A673 (cell line): ENCODE measurements around the gene CHST15. TPM values are rescaled to one million over a fixed set of nuclear protein-coding genes. Genes with fewer than 3 reads are reported as not detected.
A peak's percentile ranks its signal among the peaks of the same experiment; 100 is the strongest.

Experiments
- BruUV-seq: library from RNA; stranded (reverse); fragments of 400-500 nt; replicated peaks from 2 replicates; lab custom pipeline; 2021; lab: Mats Ljungman, UMichigan
- CTCF ChIA-PET: fragments of 300-600 bp; sonication (Branson Sonifier 250); formaldehyde crosslinking; loops from one replicate; lab custom pipeline; 2022; ENCODE audit warnings: antibody characterized with exemption; lab: Charles Lee
- POLR2A ChIA-PET: fragments of 300-600 bp; sonication (Branson Sonifier 250); formaldehyde crosslinking; loops from one replicate; lab custom pipeline; 2022; ENCODE audit warnings: antibody characterized with exemption; ENCODE audit not compliant: low non-redundant PET; lab: Charles Lee
- DNase-seq: peaks from one replicate; pipeline ENCODE4 v3.0.0-alpha.2; 2015; ENCODE audit warnings: low spot score
- H3K27ac ChIP-seq: fragments of 200-600 bp; sonication (generic); 2 replicates; pipeline ENCODE4 v1.5.1; 2016; ENCODE audit warnings: mixed run types, low read depth, mild to moderate bottlenecking, mixed read lengths, antibody characterized with exemption, low read length; ENCODE audit not compliant: poor library complexity, severe bottlenecking
- H3K27me3 ChIP-seq: fragments of 200-600 bp; sonication (generic); replicated peaks from 2 replicates; pipeline ENCODE4 v1.6.1; 2017; ENCODE audit warnings: mixed run types, low read depth, mild to moderate bottlenecking, mixed read lengths, antibody characterized with exemption, low read length; ENCODE audit not compliant: insufficient read depth, poor library complexity
- H3K36me3 ChIP-seq: fragments of 200-600 bp; sonication (generic); 2 replicates; pipeline ENCODE4 v1.6.1; 2016; ENCODE audit warnings: mixed run types, mild to moderate bottlenecking, mixed read lengths, antibody characterized with exemption, low read length; ENCODE audit not compliant: insufficient read depth, poor library complexity, severe bottlenecking
- H3K4me1 ChIP-seq: fragments of 200-600 bp; sonication (generic); 2 replicates; pipeline ENCODE4 v1.6.1; 2017; ENCODE audit warnings: mixed run types, mild to moderate bottlenecking, mixed read lengths, antibody characterized with exemption, low read length; ENCODE audit not compliant: insufficient read depth, poor library complexity, severe bottlenecking
- H3K4me3 ChIP-seq: fragments of 200-600 bp; sonication (generic); 2 replicates; pipeline ENCODE4 v1.5.1; 2016; ENCODE audit warnings: low read depth, mixed run types, mild to moderate bottlenecking, mixed read lengths, low read length; ENCODE audit not compliant: poor library complexity, severe bottlenecking
- H3K9me3 ChIP-seq: fragments of 200-600 bp; sonication (generic); 2 replicates; pipeline ENCODE4 v1.6.1; 2016; ENCODE audit warnings: mixed run types, low read depth, mild to moderate bottlenecking, mixed read lengths, antibody characterized with exemption, low read length; ENCODE audit not compliant: poor library complexity, severe bottlenecking
- CTCF ChIP-seq: fragments of 300-800, 200-600 bp; sonication (generic); conservative IDR thresholded peaks from 2 replicates; pipeline ENCODE4 v1.5.1; 2017; ENCODE audit warnings: low read depth, mild to moderate bottlenecking, antibody characterized with exemption, low read length, moderate library complexity, mixed read lengths
- EZH2 ChIP-seq: fragments of 200-600 bp; sonication (generic); IDR thresholded peaks from 2 replicates; pipeline ENCODE4 v1.6.1; 2017; ENCODE audit warnings: borderline replicate concordance, low read depth, mild to moderate bottlenecking, mixed read lengths, antibody characterized with exemption, low read length; ENCODE audit not compliant: poor library complexity, severe bottlenecking
- intact Hi-C: fragments of 100-400 bp; cut with micrococcal nuclease; formaldehyde crosslinking; loops from one replicate; pipeline ENCODE4 v1.10.0; 2022; ENCODE audit not compliant: unreplicated experiment
- total RNA-seq: library from RNA; stranded (reverse); gene quantifications from 2 replicates; pipeline ENCODE4 v1.2.3, GENCODE V29; 2021

The CHST15 gene
- total RNA-seq, 1 experiment from 2014 or later, result 1.7 TPM

DNA sequence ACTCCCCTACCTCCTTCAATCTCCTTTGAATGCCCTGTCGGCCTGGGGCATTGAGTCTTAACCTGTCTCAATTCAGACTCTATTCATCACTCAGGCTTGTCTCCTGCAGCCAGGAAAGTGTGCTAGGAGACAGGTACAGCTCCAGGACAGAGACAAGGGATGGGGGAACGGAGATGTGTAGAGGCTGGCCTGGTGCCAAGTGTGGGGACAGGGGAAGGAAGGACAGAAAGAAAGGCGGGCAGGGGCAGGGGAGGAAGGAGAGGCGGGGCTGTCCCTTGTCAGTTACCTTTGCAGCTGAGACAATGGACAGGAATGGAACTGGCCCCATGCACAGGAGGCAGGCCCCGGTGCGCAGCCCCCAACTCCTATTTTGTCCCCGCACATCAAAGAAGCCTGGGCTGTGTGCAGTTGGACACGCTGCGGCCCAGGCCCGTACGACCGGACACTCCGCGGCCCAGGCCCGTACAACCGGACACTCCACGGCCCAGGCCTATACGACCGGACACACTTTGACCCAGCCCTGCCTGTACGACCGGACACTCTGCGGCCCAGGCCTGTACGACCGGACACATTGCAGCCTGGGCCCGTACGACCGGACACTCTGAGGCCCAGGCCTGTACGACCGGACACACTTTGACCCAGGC is 36.9 kb downstream of the CHST15 start:
- H3K4me1 ChIP-seq, result peaks cover 6% of the 10 kb centered on the region
- no peaks in the 10 kb centered on the region for H3K27me3 ChIP-seq
- no peaks in the 10 kb centered on the region for H3K36me3 ChIP-seq
- intact Hi-C loops, result no loop called here
- H3K9me3 ChIP-seq, result no peaks in the 10 kb centered on the region
- DNase-seq, result no peak
- no peak overlapping the region for H3K4me3 ChIP-seq
- POLR2A ChIA-PET, result no interaction called here
- H3K27ac ChIP-seq, result no peak overlapping the region
- BruUV-seq, result no TSS peak
- CTCF ChIA-PET, result no interaction called here
- no peak for TF ChIP-seq EZH2
- TF ChIP-seq CTCF, result no peak

DNA sequence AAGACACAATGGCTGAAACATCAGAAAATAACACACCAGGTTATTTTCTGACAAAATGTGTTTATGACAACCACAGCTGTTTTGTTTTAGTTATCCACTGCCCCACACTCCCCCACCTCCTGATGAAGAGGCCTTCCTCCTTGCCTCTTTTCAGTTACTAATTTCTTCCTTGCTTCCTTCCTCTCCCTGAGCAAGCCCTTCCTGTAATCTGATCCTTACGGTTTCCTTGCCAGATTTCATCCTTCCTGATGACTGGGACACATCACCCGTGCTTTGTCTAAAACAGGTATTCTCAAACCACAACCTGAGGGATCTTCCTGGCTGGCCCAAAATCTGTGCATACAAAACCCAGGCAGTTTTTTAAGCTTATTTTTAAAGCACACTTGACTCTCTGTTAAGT is 39.4 kb downstream of the CHST15 start:
- TF ChIP-seq EZH2, result no peak
- TF ChIP-seq CTCF, result no peak
- Histone ChIP-seq H3K27ac (no peak overlapping the region), H3K4me1 (peaks cover 6% of the 10 kb centered on the region), H3K4me3 (no peak overlapping the region), H3K27me3 (no peaks in the 10 kb centered on the region), H3K9me3 (no peaks in the 10 kb centered on the region), H3K36me3 (no peaks in the 10 kb centered on the region)
- BruUV-seq, result no TSS peak
- POLR2A ChIA-PET, result no interaction called here
- DNase-seq, result peak; percentile 27
- intact Hi-C loops, result no loop called here
- CTCF ChIA-PET, result no interaction called here

DNA sequence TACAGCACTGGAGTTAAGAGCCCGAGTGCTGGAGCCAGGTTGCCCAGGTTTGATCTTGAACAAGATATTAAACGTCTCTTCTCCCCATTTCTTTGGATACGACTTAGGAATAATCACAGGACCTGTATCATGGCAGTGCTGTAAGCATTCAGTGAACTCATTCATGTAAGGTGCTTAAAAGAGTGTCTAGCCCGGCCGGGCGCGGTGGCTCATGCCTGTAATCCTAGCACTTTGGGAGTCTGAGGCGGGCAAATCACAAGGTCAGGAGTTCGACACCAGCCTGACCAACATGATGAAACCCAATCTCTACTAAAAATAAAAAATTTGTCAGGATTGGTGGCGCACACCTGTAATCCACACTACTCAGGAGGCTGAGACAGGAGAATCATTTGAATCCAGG is 40.8 kb downstream of the CHST15 start:
- no peaks in the 10 kb centered on the region for H3K9me3 ChIP-seq
- BruUV-seq, result no TSS peak
- no peaks in the 10 kb centered on the region for H3K36me3 ChIP-seq
- no peak for DNase-seq
- peaks cover 6% of the 10 kb centered on the region for H3K4me1 ChIP-seq
- ChIA-PET POLR2A (no interaction called here), CTCF (no interaction called here)
- no peak overlapping the region for H3K27ac ChIP-seq
- no peak for TF ChIP-seq EZH2
- TF ChIP-seq CTCF, result no peak
- no peak overlapping the region for H3K4me3 ChIP-seq
- no peaks in the 10 kb centered on the region for H3K27me3 ChIP-seq
- intact Hi-C loops, result no loop called here
